Adrenal gland (tissue), 12 donors: ENCODE measurements around the gene MCU. TPM values are rescaled to one million over a fixed set of nuclear protein-coding genes. Genes with fewer than 3 reads are reported as not detected.

Experiments used
- DNase-seq, 7 donors: peaks; one replicate each; pipeline ENCODE4 v3.0.0-alpha.2; 2019 to 2020
- H3K27ac ChIP-seq, 5 donors: fragments of 200-600 bp; sonication (generic) in 4 of 5; 1 replicate in 3 of 5; 2 replicates in 2 of 5; pipeline versions ENCODE4 v1.5.1 to v1.8.0; 2016 to 2020; ENCODE audit warnings: mild to moderate bottlenecking in 1 of 5
- H3K27me3 ChIP-seq: fragments of 200-600 bp; 2 replicates; pipeline ENCODE4 v1.8.0; 2021
- H3K36me3 ChIP-seq, 2 donors: fragments of 200-600 bp; replicated peaks in 1 of 2; 1 replicate in 1 of 2; 2 replicates in 1 of 2; pipeline versions ENCODE4 v1.5.1 to v1.8.0; 2018 to 2022
- H3K4me1 ChIP-seq, 2 donors: fragments of 200-600 bp; replicated peaks in 1 of 2; 1 replicate in 1 of 2; 2 replicates in 1 of 2; pipeline versions ENCODE4 v1.5.1 to v1.8.0; 2018 to 2021
- H3K4me3 ChIP-seq, 4 donors: fragments of 200-600 bp; sonication (generic) in 3 of 4; one replicate each; pipeline ENCODE4 v1.5.1; 2016 to 2018
- H3K9me3 ChIP-seq, 3 donors: fragments of 200-600 bp; sonication (generic) in 1 of 3; replicated peaks in 1 of 3; 1 replicate in 2 of 3; 2 replicates in 1 of 3; pipeline versions ENCODE4 v1.5.1 to v1.8.0; 2016 to 2021
- CTCF ChIP-seq, 6 experiments: fragments of 450-650 bp in 4 of 6; fragments of 200-600 bp in 2 of 6; sonication (generic) in 1 of 6; IDR thresholded peaks; 1 replicate in 5 of 6; 2 replicates in 1 of 6; pipeline versions ENCODE4 v1.5.1 to v1.8.0; 2016 to 2021; ENCODE audit warnings: antibody characterized with exemption in 6 of 6, mild to moderate bottlenecking in 2 of 6, moderate library complexity in 1 of 6
- POLR2A ChIP-seq, 2 donors: fragments of 450-650 bp; IDR thresholded peaks; one replicate each; pipeline ENCODE4 v1.6.1; 2017; ENCODE audit warnings: antibody characterized with exemption in 2 of 2, mild to moderate bottlenecking in 2 of 2, moderate library complexity in 1 of 2
- WGBS, 4 donors: extraction: QIAGEN DNeasy Blood & Tissue Kit in 2 of 4; methylation state at CpG; one replicate each; pipeline versions ENCODE4 v1.1.5 to v1.1.7; 2013 to 2017; 5-methylcytosine and 5-hydroxymethylcytosine counted together
- intact Hi-C, 2 donors: fragments of 100-400 bp; cut with DNase I; formaldehyde crosslinking; loops; one replicate each; pipeline versions ENCODE4 v1.14.1 to v1.15.0; 2022 to 2023
- microRNA-seq, 3 donors: library from miRNA; unstranded; fragments of <30 nt; microRNA quantifications; one replicate each; pipeline ENCODE4, GENCODE V29; 2017 to 2020
- polyA plus RNA-seq, 3 donors: library from polyadenylated mRNA; stranded (reverse); fragments of 200-250 nt in 2 of 3; fragments of 350-450 nt in 1 of 3; fragmentation: Illumina TruSeq in 1 of 3; extraction: RNeasy Lipid Tissue Mini Kit (QIAGEN cat#74804) in 1 of 3; gene quantifications; one replicate each; pipeline ENCODE4 v1.2.3, GENCODE V29; 2013 to 2014
- small RNA-seq, 2 donors: library from RNA; depleted of rRNA; stranded (forward); fragments of <200 nt; gene quantifications; one replicate each; pipeline ENCODE3, GENCODE V24; 2016
- total RNA-seq, 9 donors: library from RNA; depleted of rRNA in 4 of 9; stranded (reverse); fragments of >200 nt in 4 of 9; fragments of 120-200 nt in 1 of 9; fragmentation: NEBNext Ultra II Directional in 1 of 9; extraction: Animal tissue kit (Norgen Biotek cat#: 25700) in 1 of 9; gene quantifications; one replicate each; pipeline versions ENCODE4 v1.1.0 to v1.2.4, GENCODE V29; 2013 to 2023
- donor health status: healthy with polysubstance abuse.
- donor health status: Bipolar disorder and iron deficiency.
- donor health status: DM: yes; HTN: yes; CAD: no.
- donor health status: DM: no; HTN: no; CAD: no.
- donor health status: DM: no; HTN: no; CAD: no.
- donor health status: DM: yes; HTN: yes; CAD: no.

The MCU gene
- total and polyA plus RNA-seq, 12 donors = 6.4 to 22.2 (median 14.9) TPM

- Histone ChIP-seq H3K4me1 (no peaks in the 10 kb centered on the region), H3K27ac (no peak overlapping the region), H3K36me3 (no peaks in the 10 kb centered on the region), H3K9me3 (no peaks in the 10 kb centered on the region), H3K27me3 (no peaks in the 10 kb centered on the region), H3K4me3 (no peak overlapping the region)
- 82 to 94% (median 93%) methylated on average over 18 to 20 of the region's 20 CpGs for WGBS, 4 donors
- intact Hi-C loops = no loop called here
- TF ChIP-seq CTCF (IDR thresholded peaks at IDR 0.05) (no peak), POLR2A (IDR thresholded peaks at IDR 0.05) (no peak)
- DNase-seq = no peak
Measured at GRCh38 chr10:72932259-72933015, 240.5 kb downstream of the MCU start.

- DNase-seq = no peak
- Histone ChIP-seq H3K4me3 (no peak overlapping the region), H3K4me1 (no peaks in the 10 kb centered on the region), H3K27me3 (no peaks in the 10 kb centered on the region), H3K36me3 (no peaks in the 10 kb centered on the region), H3K27ac (no peak overlapping the region), H3K9me3 (no peaks in the 10 kb centered on the region)
- no peak for TF ChIP-seq POLR2A (IDR thresholded peaks at IDR 0.05)
- no peak for TF ChIP-seq CTCF (IDR thresholded peaks at IDR 0.05)
- 84 to 88% (median 86%) methylated on average over 6 of the region's 6 CpGs for WGBS, 4 donors
- intact Hi-C loops = no loop called here
Measured at GRCh38 chr10:72935361-72935760, 243.4 kb downstream of the MCU start.

Small RNA genes lying within 50 kb of the gene (microRNA-seq; reads per million reads assigned to microRNA genes)
- 0 to 0.89 (median 0.28) reads per million in 3 donors for gene MIR4676

Small RNA genes lying within 50 kb of the gene (small RNA-seq; reads per million reads assigned to genes)
- gene MIR4676 = 0 reads per million in 2 donors
- gene RF00019 = 0 reads per million in 2 donors

Other genes with a start within 250 kb of the MCU start
- gene MICU1, start 66.1 kb upstream of the MCU start, total RNA-seq = 100 to 1,000 TPM in 2 of 9 donors, 10 to 100 TPM in 7; 69.7 to 122 (median 90.7) TPM
- 100 to 1,000 TPM in 1 of 3 donors, 10 to 100 TPM in 2; 56.5 to 102 (median 89.6) TPM for gene MICU1, start 66.1 kb upstream of the MCU start, polyA plus RNA-seq
- gene OIT3, start 201.6 kb downstream of the MCU start, total RNA-seq = 1 to 10 TPM in 1 of 9 donors, under 1 TPM in 3, not detected in 5; 0.14 to 2.1 (median 0.45) TPM
- gene OIT3, start 201.6 kb downstream of the MCU start, polyA plus RNA-seq = under 1 TPM; 0.08 to 0.22 (median 0.13) TPM